IMR-90 (cell line): ENCODE results near the gene NDUFA13. TPM values are rescaled to one million over a fixed set of nuclear protein-coding genes. Genes with fewer than 3 reads are reported as not detected.

ENCODE experiments used
- ATAC-seq: fragments of 200-7000 bp; cut with Tn5 transposase; 2 replicates; pipeline ENCODE4 v1.9.1; 2020; ENCODE audit warnings: low read depth, mild to moderate bottlenecking, moderate library complexity
- BruUV-seq: library from RNA; stranded (reverse); fragments of 400-500 nt; replicated peaks from 2 replicates; lab custom pipeline; 2021; lab: Mats Ljungman, UMichigan
- CTCF ChIA-PET: fragments of 300-600 bp; formaldehyde crosslinking; extraction: SDS; loops from one replicate; lab custom pipeline; 2021; ENCODE audit warnings: antibody characterized with exemption; lab: Yijun Ruan, JAX
- POLR2A ChIA-PET: fragments of 300-600 bp; sonication (Branson Sonifier 250); formaldehyde crosslinking; loops from one replicate; lab custom pipeline; 2022; ENCODE audit warnings: antibody characterized with exemption; ENCODE audit not compliant: unreplicated experiment; lab: Charles Lee
- DNase-seq: peaks from one replicate; pipeline ENCODE4 v3.0.0; 2013
- H2AFZ ChIP-seq: replicated peaks from 2 replicates; pipeline ENCODE3; 2013; ENCODE audit warnings: low read length, mild to moderate bottlenecking; ENCODE audit not compliant: poor library complexity
- H2AK5ac ChIP-seq: 2 replicates; pipeline ENCODE4 v1.6.1; 2013; ENCODE audit warnings: low read depth, low read length, inconsistent platforms
- H2AK9ac ChIP-seq: replicated peaks from 2 replicates; pipeline ENCODE3; 2013; ENCODE audit warnings: mild to moderate bottlenecking, low read depth, low read length, moderate library complexity; ENCODE audit not compliant: poor library complexity
- H2BK120ac ChIP-seq: 2 replicates; pipeline ENCODE4 v1.6.1; 2013; ENCODE audit warnings: low read depth, low read length, inconsistent platforms
- H2BK15ac ChIP-seq: 3 replicates; pipeline ENCODE4 v1.6.1; 2013; ENCODE audit warnings: low read depth, low read length, inconsistent platforms
- H2BK20ac ChIP-seq: 2 replicates; pipeline ENCODE4 v1.6.1; 2013; ENCODE audit warnings: low read depth, mild to moderate bottlenecking, inconsistent platforms, low read length, moderate library complexity
- H2BK5ac ChIP-seq: 2 replicates; pipeline ENCODE4 v1.6.1; 2013; ENCODE audit warnings: mild to moderate bottlenecking, low read depth, low read length, inconsistent platforms; ENCODE audit not compliant: poor library complexity, severe bottlenecking
- H3K14ac ChIP-seq: replicated peaks from 2 replicates; pipeline ENCODE4 v1.6.1; 2013; ENCODE audit warnings: low read depth, low read length, inconsistent platforms
- H3K18ac ChIP-seq: 2 replicates; pipeline ENCODE4 v1.6.1; 2013; ENCODE audit warnings: low read depth, low read length, control low read depth
- H3K23ac ChIP-seq: 2 replicates; pipeline ENCODE4 v1.6.1; 2013; ENCODE audit warnings: low read depth, low read length, inconsistent platforms
- H3K27ac ChIP-seq: 2 replicates; pipeline ENCODE4 v1.5.1; 2013; ENCODE audit warnings: mild to moderate bottlenecking, control low read depth, low read length; ENCODE audit not compliant: insufficient read depth
- H3K27me3 ChIP-seq: 2 replicates; pipeline ENCODE4 v1.6.1; 2013; ENCODE audit warnings: low read length; ENCODE audit not compliant: control insufficient read depth, insufficient read depth
- H3K36me3 ChIP-seq: 2 replicates; pipeline ENCODE4 v1.6.1; 2013; ENCODE audit warnings: low read length, mixed read lengths; ENCODE audit not compliant: control insufficient read depth, insufficient read depth
- H3K4ac ChIP-seq: 2 replicates; pipeline ENCODE4 v1.6.1; 2013; ENCODE audit warnings: low read depth, low read length, inconsistent platforms
- H3K4me1 ChIP-seq: 2 replicates; pipeline ENCODE4 v1.6.1; 2013; ENCODE audit warnings: low read length, mixed read lengths; ENCODE audit not compliant: control insufficient read depth, insufficient read depth
- H3K4me2 ChIP-seq: 2 replicates; pipeline ENCODE4 v1.6.1; 2013; ENCODE audit warnings: low read depth, mild to moderate bottlenecking, control low read depth, low read length, moderate library complexity
- H3K4me3 ChIP-seq: 2 replicates; pipeline ENCODE4 v1.5.1; 2013; ENCODE audit warnings: low read depth, mild to moderate bottlenecking, control low read depth, low read length, moderate library complexity; ENCODE audit not compliant: insufficient read depth
- H3K56ac ChIP-seq: 2 replicates; pipeline ENCODE4 v1.6.1; 2013; ENCODE audit warnings: low read length, inconsistent platforms; ENCODE audit not compliant: insufficient read depth; ENCODE audit errors: extremely low read depth
- H3K79me1 ChIP-seq, 2 experiments: 2 replicates each; pipeline ENCODE4 v1.6.1; 2013; ENCODE audit warnings: low read length in 2 of 2, inconsistent platforms in 1 of 2, low read depth in 1 of 2
- H3K9ac ChIP-seq: 2 replicates; pipeline ENCODE4 v1.6.1; 2013; ENCODE audit warnings: low read depth, low read length, control low read depth
- H3K9me1 ChIP-seq: 2 replicates; pipeline ENCODE4 v1.6.1; 2013; ENCODE audit warnings: low read length, inconsistent platforms; ENCODE audit not compliant: insufficient read depth
- H3K9me3 ChIP-seq: 2 replicates; pipeline ENCODE4 v1.6.1; 2013; ENCODE audit warnings: low read length; ENCODE audit not compliant: control insufficient read depth, insufficient read depth
- H4K20me1 ChIP-seq: 2 replicates; pipeline ENCODE4 v1.6.1; 2013; ENCODE audit warnings: low read length, inconsistent platforms; ENCODE audit not compliant: insufficient read depth
- H4K5ac ChIP-seq: 2 replicates; pipeline ENCODE4 v1.6.1; 2013; ENCODE audit warnings: mild to moderate bottlenecking, low read depth, low read length, control low read depth
- H4K8ac ChIP-seq, 2 experiments: 2 replicates each; pipeline ENCODE4 v1.6.1; 2013; ENCODE audit warnings: low read depth in 2 of 2, low read length in 2 of 2, control low read depth in 1 of 2, inconsistent platforms in 1 of 2
- H4K91ac ChIP-seq: 2 replicates; pipeline ENCODE4 v1.6.1; 2013; ENCODE audit warnings: low read depth, low read length, inconsistent platforms; ENCODE audit not compliant: insufficient read depth
- BHLHE40 ChIP-seq: fragments of 150-350 bp; IDR thresholded peaks from 2 replicates; pipeline ENCODE4 v1.6.1; 2016; ENCODE audit warnings: mild to moderate bottlenecking, low read depth, low read length
- CEBPB ChIP-seq: IDR thresholded peaks from 2 replicates; pipeline ENCODE4 v1.6.1; 2012; ENCODE audit warnings: low read depth, low read length, improper control_type of control experiment
- CHD1 ChIP-seq: IDR thresholded peaks from 2 replicates; pipeline ENCODE4 v1.6.1; 2012; ENCODE audit warnings: low read depth, low read length, improper control_type of control experiment
- CTCF ChIP-seq: conservative IDR thresholded peaks from 2 replicates; pipeline ENCODE4 v1.5.1; 2012; ENCODE audit warnings: mild to moderate bottlenecking, low read depth, low read length, improper control_type of control experiment
- FOS ChIP-seq: fragments of 150-350 bp; IDR thresholded peaks from 2 replicates; pipeline ENCODE4 v1.6.1; 2016; ENCODE audit warnings: low read depth, low read length
- MAFK ChIP-seq: IDR thresholded peaks from 2 replicates; pipeline ENCODE4 v1.6.1; 2012; ENCODE audit warnings: low read depth, low read length, improper control_type of control experiment
- MAZ ChIP-seq: IDR thresholded peaks from 2 replicates; pipeline ENCODE4 v1.6.1; 2012; ENCODE audit warnings: low read depth, mild to moderate bottlenecking, low read length, improper control_type of control experiment, moderate library complexity, borderline replicate concordance
- NFE2L2 ChIP-seq: fragments of 150-350 bp; IDR thresholded peaks from 2 replicates; pipeline ENCODE4 v1.6.1; 2016; ENCODE audit warnings: low read depth, mild to moderate bottlenecking, low read length
- POLR2A ChIP-seq: IDR thresholded peaks from 2 replicates; pipeline ENCODE4 v1.6.1; 2012; ENCODE audit warnings: mild to moderate bottlenecking, low read depth, low read length
- RAD21 ChIP-seq: IDR thresholded peaks from 2 replicates; pipeline ENCODE4 v1.6.1; 2012; ENCODE audit warnings: low read length, improper control_type of control experiment
- RCOR1 ChIP-seq: IDR thresholded peaks from 2 replicates; pipeline ENCODE4 v1.6.1; 2012; ENCODE audit warnings: mild to moderate bottlenecking, low read length, improper control_type of control experiment; ENCODE audit not compliant: insufficient replicate concordance
- RFX5 ChIP-seq: IDR thresholded peaks from 2 replicates; pipeline ENCODE4 v1.8.0; 2012; ENCODE audit warnings: low read depth, mild to moderate bottlenecking, low read length, moderate library complexity
- SMC3 ChIP-seq: fragments of 150-350 bp; IDR thresholded peaks from 2 replicates; pipeline ENCODE4 v1.6.1; 2016; ENCODE audit warnings: low read depth, mild to moderate bottlenecking, antibody characterized with exemption, low read length, moderate library complexity
- USF2 ChIP-seq: fragments of 150-350 bp; IDR thresholded peaks from 2 replicates; pipeline ENCODE4 v1.6.1; 2017; ENCODE audit warnings: mild to moderate bottlenecking, antibody characterized with exemption, low read length, low read depth
- WGBS, 2 experiments: methylation state at CpG; one replicate each; pipeline versions ENCODE4 v1.1.5 to v1.1.7; 2013; ENCODE audit warnings: missing lambda C conversion rate in 2 of 2; ENCODE audit not compliant: insufficient read length in 1 of 2; ENCODE audit errors: extremely low coverage in 2 of 2; 5-methylcytosine and 5-hydroxymethylcytosine counted together
- dilution Hi-C: fragments of 300-500 bp; cut with HindIII; formaldehyde crosslinking; loops from one replicate; pipeline ENCODE4 v1.14.3; 2018; ENCODE audit warnings: low sequenced_read_pairs; ENCODE audit not compliant: unreplicated experiment
- in situ Hi-C: fragments of 300-500 bp; cut with MboI; formaldehyde crosslinking; loops from 3 replicates; pipeline ENCODE4 v1.14.3; 2019; ENCODE audit warnings: low sequenced_read_pairs, inconsistent platforms, mixed read lengths
- intact Hi-C: fragments of 100-400 bp; cut with micrococcal nuclease; formaldehyde crosslinking; loops from 2 replicates; pipeline ENCODE4 v1.10.0; 2022
- polyA plus RNA-seq, 3 experiments: library from polyadenylated mRNA; depleted of rRNA; stranded (reverse); fragments of >200 nt; gene quantifications; 2 replicates each; pipeline ENCODE4 v1.2.3, GENCODE V29; 2012; ENCODE audit warnings: low replicate concordance in 1 of 3
- total RNA-seq: library from RNA; depleted of rRNA; stranded (reverse); fragments of >200 nt; gene quantifications from 2 replicates; pipeline ENCODE4 v1.2.3, GENCODE V29; 2012
- TF ChIP-seq, protein P1 (sequence below): fragments of 150-350 bp; IDR thresholded peaks from 2 replicates; pipeline ENCODE4 v1.6.1; 2016; ENCODE audit warnings: low read depth, mild to moderate bottlenecking, low read length, moderate library complexity, borderline replicate concordance

Gene NDUFA13
- total and polyA plus RNA-seq, 2 of the 4 experiments (the other 2 are of a cell fraction) = 30.6 to 667 TPM

- 91% methylated on average over 13 of the region's 13 CpGs; no CpG with 5 or more reads in 1 of the 2 experiments for WGBS, 2 experiments
- Histone ChIP-seq H2AK9ac (no peak overlapping the region), H3K4me3 (no peak overlapping the region), H3K27ac (no peak overlapping the region), H3K56ac (no peak overlapping the region), H3K4me2 (no peak overlapping the region), H3K23ac (no peak overlapping the region), H3K27me3 (peaks cover 28% of the 10 kb centered on the region), H4K91ac (no peak overlapping the region), H2BK20ac (no peak overlapping the region), H3K14ac (no peak overlapping the region), H2BK15ac (no peak overlapping the region), H4K20me1 (no peaks in the 10 kb centered on the region), H4K8ac (no peak overlapping the region), H2BK5ac (no peak overlapping the region), H3K4ac (no peak overlapping the region), H3K18ac (no peak overlapping the region), H3K79me1 (no peaks in the 10 kb centered on the region), H3K4me1 (no peaks in the 10 kb centered on the region; the same call in 1 of the 2 replicates), H2AFZ (no peak overlapping the region), H3K9me3 (no peaks in the 10 kb centered on the region; the same call in 1 of the 2 replicates), H4K5ac (no peak overlapping the region), H3K9me1 (no peaks in the 10 kb centered on the region), H2AK5ac (no peak overlapping the region), H3K9ac (no peak overlapping the region), H3K36me3 (no peaks in the 10 kb centered on the region), H2BK120ac (no peak overlapping the region)
- no peak for DNase-seq
- dilution Hi-C loops (no loop called here), in situ Hi-C loops (loop anchor here (25.0 kb wide), 1 partner anchor 419 kb away; no protein-coding TSS in a partner anchor), intact Hi-C loops (no loop called here)
- no TSS peak for BruUV-seq
- ChIA-PET CTCF (interaction anchor here (0.5 kb wide), 1 partner anchor 30 kb away, joined by 3 read pairs; no protein-coding TSS in a partner anchor), POLR2A (no interaction called here)
- ATAC-seq = no peak
- no peak for TF ChIP-seq USF2
- TF ChIP-seq, protein P1, sequence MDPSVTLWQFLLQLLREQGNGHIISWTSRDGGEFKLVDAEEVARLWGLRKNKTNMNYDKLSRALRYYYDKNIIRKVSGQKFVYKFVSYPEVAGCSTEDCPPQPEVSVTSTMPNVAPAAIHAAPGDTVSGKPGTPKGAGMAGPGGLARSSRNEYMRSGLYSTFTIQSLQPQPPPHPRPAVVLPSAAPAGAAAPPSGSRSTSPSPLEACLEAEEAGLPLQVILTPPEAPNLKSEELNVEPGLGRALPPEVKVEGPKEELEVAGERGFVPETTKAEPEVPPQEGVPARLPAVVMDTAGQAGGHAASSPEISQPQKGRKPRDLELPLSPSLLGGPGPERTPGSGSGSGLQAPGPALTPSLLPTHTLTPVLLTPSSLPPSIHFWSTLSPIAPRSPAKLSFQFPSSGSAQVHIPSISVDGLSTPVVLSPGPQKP = no peak
- TF ChIP-seq CHD1 = no peak
- TF ChIP-seq CTCF = no peak
- no peak for TF ChIP-seq NFE2L2
- TF ChIP-seq RAD21 = no peak
- TF ChIP-seq SMC3 = no peak
- no peak for TF ChIP-seq RFX5
- no peak for TF ChIP-seq POLR2A
- TF ChIP-seq BHLHE40 = no peak
- TF ChIP-seq CEBPB = no peak
- no peak for TF ChIP-seq MAZ
- no peak for TF ChIP-seq RCOR1
- no peak for TF ChIP-seq FOS
- no peak for TF ChIP-seq MAFK
These were observed 27.1 kb downstream of the NDUFA13 start for GRCh38 chr19:19543101-19543500.
